OCI-LY7 (cell line): ENCODE data around the gene RPL18. TPM values are rescaled to one million over a fixed set of nuclear protein-coding genes. Genes with fewer than 3 reads are reported as not detected.

Source experiments
- BruUV-seq: library from RNA; stranded (reverse); fragments of 400-500 nt; replicated peaks from 2 replicates; lab custom pipeline; 2021; lab: Mats Ljungman, UMichigan
- CTCF ChIA-PET: fragments of 300-600 bp; sonication (Branson Sonifier 250); formaldehyde crosslinking; loops from one replicate; lab custom pipeline; 2022; ENCODE audit warnings: antibody characterized with exemption; ENCODE audit not compliant: unreplicated experiment; lab: Charles Lee
- POLR2A ChIA-PET: fragments of 300-600 bp; sonication (Branson Sonifier 250); formaldehyde crosslinking; loops from one replicate; lab custom pipeline; 2022; ENCODE audit warnings: antibody characterized with exemption; lab: Charles Lee
- DNase-seq: peaks from one replicate; pipeline ENCODE4 v3.0.0-alpha.2; 2015; ENCODE audit warnings: low spot score
- H2AFZ ChIP-seq: fragments of 200-600 bp; sonication (generic), shearing (Covaris generic); 2 replicates; pipeline ENCODE4 v1.6.1; 2014; ENCODE audit warnings: mild to moderate bottlenecking, antibody characterized with exemption, low read length, moderate library complexity
- H3K27ac ChIP-seq: fragments of 200-600 bp; sonication (generic); 2 replicates; pipeline ENCODE4 v1.5.1; 2014; ENCODE audit warnings: mixed run types, low read depth, mild to moderate bottlenecking, moderate library complexity, low read length, inconsistent platforms; ENCODE audit not compliant: poor library complexity, severe bottlenecking
- H3K36me3 ChIP-seq: fragments of 200-600 bp; sonication (generic); 2 replicates; pipeline ENCODE4 v1.6.1; 2014; ENCODE audit warnings: mild to moderate bottlenecking, antibody characterized with exemption, low read length, moderate library complexity, mixed read lengths; ENCODE audit not compliant: insufficient read depth
- H3K4me1 ChIP-seq: fragments of 200-600 bp; sonication (generic); 2 replicates; pipeline ENCODE4 v1.5.1; 2014; ENCODE audit warnings: mild to moderate bottlenecking, low read length; ENCODE audit not compliant: insufficient read depth, poor library complexity, severe bottlenecking
- H3K4me2 ChIP-seq: fragments of 200-600 bp; sonication (generic); 2 replicates; pipeline ENCODE4 v1.6.1; 2014; ENCODE audit warnings: mild to moderate bottlenecking, low read length
- H3K4me3 ChIP-seq: fragments of 200-600 bp; sonication (generic); 2 replicates; pipeline ENCODE4 v1.5.1; 2014; ENCODE audit warnings: mild to moderate bottlenecking, low read depth, low read length; ENCODE audit not compliant: poor library complexity, severe bottlenecking
- H3K79me2 ChIP-seq: fragments of 200-600 bp; sonication (generic); 2 replicates; pipeline ENCODE4 v1.6.1; 2016; ENCODE audit warnings: low read depth, mild to moderate bottlenecking, low read length, moderate library complexity, mixed read lengths; ENCODE audit not compliant: insufficient read depth
- H3K9me2 ChIP-seq: fragments of 200-600 bp; sonication (generic); 2 replicates; pipeline ENCODE4 v1.6.1; 2016; ENCODE audit warnings: mild to moderate bottlenecking, low read length, mixed read lengths; ENCODE audit not compliant: insufficient read depth
- H3K9me3 ChIP-seq: fragments of 200-600 bp; sonication (generic); 2 replicates; pipeline ENCODE4 v1.6.1; 2014; ENCODE audit warnings: mild to moderate bottlenecking, mixed run types, low read length, mixed read lengths
- H4K20me1 ChIP-seq: fragments of 200-600 bp; sonication (generic); 2 replicates; pipeline ENCODE4 v1.6.1; 2014; ENCODE audit warnings: mild to moderate bottlenecking, antibody characterized with exemption, low read length, moderate library complexity, mixed read lengths; ENCODE audit not compliant: insufficient read depth
- EZH2phosphoT487 ChIP-seq: fragments of 200-600 bp; sonication (generic); IDR thresholded peaks from 2 replicates; pipeline ENCODE4 v1.6.1; 2018; ENCODE audit warnings: low read depth, borderline replicate concordance, mild to moderate bottlenecking, mixed run types, antibody characterized with exemption, low read length, moderate library complexity, mixed read lengths
- intact Hi-C: fragments of 100-400 bp; cut with micrococcal nuclease; formaldehyde crosslinking; loops from one replicate; pipeline ENCODE4 v1.10.0; 2022; ENCODE audit not compliant: unreplicated experiment
- total RNA-seq, 2 experiments: library from RNA; depleted of rRNA in 1 of 2; stranded (reverse); fragments of >200 nt in 1 of 2; shearing (Covaris generic) in 1 of 2; gene quantifications; 2 replicates each; pipeline ENCODE4 v1.2.3, GENCODE V29; 2014 to 2022
- TF ChIP-seq, protein P1 (sequence below): fragments of 200-600 bp; sonication (generic); conservative IDR thresholded peaks from 2 replicates; pipeline ENCODE4 v1.5.1; 2014; ENCODE audit warnings: mild to moderate bottlenecking, antibody characterized with exemption, low read length, moderate library complexity, mixed read lengths

RPL18 gene
- total RNA-seq, 2 experiments from 2014 or later, result 1,333 to 5,064 TPM

DNA sequence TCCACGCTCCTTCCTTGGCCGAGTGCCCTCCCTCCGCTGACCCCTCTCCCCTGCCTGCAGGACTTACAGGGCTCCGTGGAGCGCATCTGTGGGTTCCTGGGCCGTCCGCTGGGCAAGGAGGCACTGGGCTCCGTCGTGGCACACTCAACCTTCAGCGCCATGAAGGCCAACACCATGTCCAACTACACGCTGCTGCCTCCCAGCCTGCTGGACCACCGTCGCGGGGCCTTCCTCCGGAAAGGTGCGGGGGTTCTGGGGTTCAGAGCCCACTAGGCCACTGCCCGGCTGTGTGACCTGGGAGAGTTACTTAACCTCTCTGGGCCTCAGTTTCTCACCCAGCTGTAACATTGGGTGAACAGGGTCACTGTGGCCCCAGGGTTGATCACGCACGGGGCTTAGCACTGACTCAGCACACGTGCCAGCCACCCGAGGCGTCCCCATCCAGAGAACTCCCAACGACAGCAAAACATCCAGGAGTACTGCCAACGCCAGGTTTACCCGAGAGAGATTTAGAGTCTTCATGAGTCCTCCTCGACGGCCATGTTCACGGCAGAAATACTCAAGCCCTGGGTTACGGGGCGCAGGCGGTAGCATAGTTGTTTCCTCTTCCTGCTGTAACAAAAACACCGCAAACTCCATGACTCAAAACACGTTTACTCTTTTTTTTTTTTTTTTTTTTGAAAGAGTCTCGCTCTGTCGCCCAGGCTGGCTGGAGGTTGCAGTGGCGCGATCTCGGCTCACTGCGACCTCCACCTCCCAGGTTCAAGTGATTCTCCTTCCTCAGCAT lies 22.1 kb downstream of the RPL18 start:
- Histone ChIP-seq H3K4me3 (no peak overlapping the region), H3K79me2 (no peaks in the 10 kb centered on the region), H3K4me2 (no peak overlapping the region), H3K4me1 (no peaks in the 10 kb centered on the region), H3K9me2 (no peaks in the 10 kb centered on the region), H2AFZ (no peak overlapping the region), H3K9me3 (no peaks in the 10 kb centered on the region), H4K20me1 (no peaks in the 10 kb centered on the region), H3K36me3 (peaks cover 8% of the 10 kb centered on the region), H3K27ac (no peak overlapping the region)
- intact Hi-C loops, result no loop called here
- BruUV-seq, result no TSS peak
- no peak for DNase-seq
- POLR2A ChIA-PET, result no interaction called here
- no peak for TF ChIP-seq EZH2phosphoT487
- TF ChIP-seq, protein P1, sequence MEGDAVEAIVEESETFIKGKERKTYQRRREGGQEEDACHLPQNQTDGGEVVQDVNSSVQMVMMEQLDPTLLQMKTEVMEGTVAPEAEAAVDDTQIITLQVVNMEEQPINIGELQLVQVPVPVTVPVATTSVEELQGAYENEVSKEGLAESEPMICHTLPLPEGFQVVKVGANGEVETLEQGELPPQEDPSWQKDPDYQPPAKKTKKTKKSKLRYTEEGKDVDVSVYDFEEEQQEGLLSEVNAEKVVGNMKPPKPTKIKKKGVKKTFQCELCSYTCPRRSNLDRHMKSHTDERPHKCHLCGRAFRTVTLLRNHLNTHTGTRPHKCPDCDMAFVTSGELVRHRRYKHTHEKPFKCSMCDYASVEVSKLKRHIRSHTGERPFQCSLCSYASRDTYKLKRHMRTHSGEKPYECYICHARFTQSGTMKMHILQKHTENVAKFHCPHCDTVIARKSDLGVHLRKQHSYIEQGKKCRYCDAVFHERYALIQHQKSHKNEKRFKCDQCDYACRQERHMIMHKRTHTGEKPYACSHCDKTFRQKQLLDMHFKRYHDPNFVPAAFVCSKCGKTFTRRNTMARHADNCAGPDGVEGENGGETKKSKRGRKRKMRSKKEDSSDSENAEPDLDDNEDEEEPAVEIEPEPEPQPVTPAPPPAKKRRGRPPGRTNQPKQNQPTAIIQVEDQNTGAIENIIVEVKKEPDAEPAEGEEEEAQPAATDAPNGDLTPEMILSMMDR, result no peak
- CTCF ChIA-PET, result no interaction called here

DNA sequence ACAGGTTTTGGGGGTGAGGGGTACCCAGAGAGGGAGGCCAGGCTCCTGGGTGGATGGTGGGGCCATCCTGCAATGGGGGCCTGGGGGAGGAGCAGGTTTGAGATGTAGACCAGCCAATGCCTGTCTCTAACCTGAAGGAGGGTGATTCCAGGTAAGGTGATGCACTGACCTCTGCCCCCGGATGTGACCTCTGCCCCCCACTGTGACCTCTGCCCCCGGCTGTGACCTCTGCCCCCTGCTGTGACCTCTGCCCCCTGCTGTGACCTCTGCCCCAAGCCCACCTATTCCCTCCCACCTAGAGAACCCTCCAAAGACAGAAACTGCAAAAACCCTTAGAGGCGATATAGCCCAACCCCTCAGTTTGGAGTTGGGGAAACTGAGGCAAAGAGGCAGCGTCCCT lies 22.7 kb downstream of the RPL18 start:
- no peak overlapping the region for H3K4me3 ChIP-seq
- no peak overlapping the region for H3K27ac ChIP-seq
- no peaks in the 10 kb centered on the region for H3K9me2 ChIP-seq
- ChIA-PET CTCF (no interaction called here), POLR2A (interaction anchor here (0.6 kb wide), 1 partner anchor 636 kb away, joined by 3 read pairs; no protein-coding TSS in a partner anchor)
- H4K20me1 ChIP-seq, result no peaks in the 10 kb centered on the region
- no peak overlapping the region for H3K4me2 ChIP-seq
- no peak for DNase-seq
- TF ChIP-seq EZH2phosphoT487, result no peak
- TF ChIP-seq, protein P1, result no peak
- H3K9me3 ChIP-seq, result no peaks in the 10 kb centered on the region
- H3K79me2 ChIP-seq, result no peaks in the 10 kb centered on the region
- H2AFZ ChIP-seq, result no peak overlapping the region
- peaks cover 8% of the 10 kb centered on the region for H3K36me3 ChIP-seq
- intact Hi-C loops, result no loop called here
- no peaks in the 10 kb centered on the region for H3K4me1 ChIP-seq
- no TSS peak for BruUV-seq

- H3K4me3 ChIP-seq, result no peak overlapping the region
- H3K79me2 ChIP-seq, result no peaks in the 10 kb centered on the region
- BruUV-seq, result no TSS peak
- POLR2A ChIA-PET, result interaction anchor here (0.6 kb wide), 1 partner anchor 636 kb away, joined by 3 read pairs; no protein-coding TSS in a partner anchor
- H2AFZ ChIP-seq, result no peak overlapping the region
- intact Hi-C loops, result no loop called here
- no peak overlapping the region for H3K4me2 ChIP-seq
- peaks cover 5% of the 10 kb centered on the region for H3K36me3 ChIP-seq
- no peaks in the 10 kb centered on the region for H3K4me1 ChIP-seq
- no peaks in the 10 kb centered on the region for H4K20me1 ChIP-seq
- no peak for TF ChIP-seq EZH2phosphoT487
- TF ChIP-seq, protein P1, result no peak
- no peaks in the 10 kb centered on the region for H3K9me3 ChIP-seq
- CTCF ChIA-PET, result no interaction called here
- H3K9me2 ChIP-seq, result no peaks in the 10 kb centered on the region
- DNase-seq, result no peak
- no peak overlapping the region for H3K27ac ChIP-seq
Observed at GRCh38 chr19:48595833-48596232, 23.1 kb downstream of the RPL18 start.
